GM12878 (cell line): ENCODE data around the gene ENDOU. TPM values are rescaled to one million over a fixed set of nuclear protein-coding genes. Genes with fewer than 3 reads are reported as not detected.
A peak's percentile ranks its signal among the peaks of the same experiment; 100 is the strongest.

Experiments used
- CHD4 ChIP-seq: fragments of 200-600 bp; sonication (generic); IDR thresholded peaks from 2 replicates; pipeline ENCODE4 v1.6.1; 2016; ENCODE audit warnings: mild to moderate bottlenecking
- CREB1 ChIP-seq: IDR thresholded peaks from 2 replicates; pipeline ENCODE4 v1.6.1; 2012; ENCODE audit warnings: low read depth, mild to moderate bottlenecking, inconsistent platforms
- CREM ChIP-seq: IDR thresholded peaks from 2 replicates; pipeline ENCODE4 v1.6.1; 2014; ENCODE audit warnings: antibody characterized with exemption, low read depth
- FOS ChIP-seq: IDR thresholded peaks from 3 replicates; pipeline ENCODE4 v1.6.1; 2011; ENCODE audit warnings: borderline replicate concordance; ENCODE audit not compliant: insufficient read length; ENCODE audit errors: extremely low read depth
- IKZF1 ChIP-seq: fragments of 450-650 bp; conservative IDR thresholded peaks from 2 replicates; pipeline ENCODE4 v1.6.1; 2017; ENCODE audit warnings: antibody characterized with exemption, mild to moderate bottlenecking
- IRF5 ChIP-seq: fragments of 450-650 bp; IDR thresholded peaks from 2 replicates; pipeline ENCODE4 v1.6.1; 2017; ENCODE audit warnings: borderline replicate concordance
- KAT2A ChIP-seq: conservative IDR thresholded peaks from 2 replicates; pipeline ENCODE4 v1.6.1; 2011; ENCODE audit warnings: low read depth, low read length; ENCODE audit not compliant: control insufficient read depth
- LARP7 ChIP-seq: fragments of 450-650 bp; IDR thresholded peaks from 2 replicates; pipeline ENCODE4 v1.6.1; 2017; ENCODE audit warnings: mild to moderate bottlenecking
- MYC ChIP-seq: IDR thresholded peaks from 2 replicates; pipeline ENCODE4 v1.6.1; 2011; ENCODE audit warnings: mild to moderate bottlenecking, low read length, moderate library complexity, inconsistent platforms; ENCODE audit not compliant: insufficient read depth, insufficient replicate concordance, insufficient read length, severe bottlenecking
- NBN ChIP-seq: fragments of 450-650 bp; IDR thresholded peaks from 2 replicates; pipeline ENCODE4 v1.6.1; 2016
- NRF1 ChIP-seq: conservative IDR thresholded peaks from 2 replicates; pipeline ENCODE4 v1.6.1; 2011; ENCODE audit warnings: mild to moderate bottlenecking, low read depth, low read length, improper control_type of control experiment
- POLR2A ChIP-seq: IDR thresholded peaks from 2 replicates; pipeline ENCODE4 v1.6.1; 2011; ENCODE audit warnings: low read depth, mild to moderate bottlenecking, low read length
- POLR2AphosphoS5 ChIP-seq: IDR thresholded peaks from 2 replicates; pipeline ENCODE4 v1.6.1; 2011; ENCODE audit warnings: mild to moderate bottlenecking, low read length, inconsistent platforms
- RBBP5 ChIP-seq: fragments of 200-600 bp; sonication (generic); conservative IDR thresholded peaks from 2 replicates; pipeline ENCODE4 v1.6.1; 2016
- RUNX3 ChIP-seq: IDR thresholded peaks from 2 replicates; pipeline ENCODE4 v1.6.1; 2012; ENCODE audit warnings: low read length, inconsistent platforms
- SIN3A ChIP-seq: IDR thresholded peaks from 2 replicates; pipeline ENCODE4 v1.6.1; 2012; ENCODE audit warnings: low read depth, low read length, improper control_type of control experiment
- SMAD1 ChIP-seq: fragments of 450-650 bp; IDR thresholded peaks from 2 replicates; pipeline ENCODE4 v1.6.1; 2018; ENCODE audit warnings: mild to moderate bottlenecking, low read depth; ENCODE audit not compliant: partially characterized antibody
- SMC3 ChIP-seq: IDR thresholded peaks from 2 replicates; pipeline ENCODE4 v1.6.1; 2011; ENCODE audit warnings: low read length, improper control_type of control experiment, borderline replicate concordance
- SRF ChIP-seq, 2 experiments: IDR thresholded peaks; 2 replicates each; pipeline ENCODE4 v1.6.1; 2011; ENCODE audit warnings: low read depth in 2 of 2, low read length in 2 of 2, mild to moderate bottlenecking in 1 of 2, moderate library complexity in 1 of 2
- TARDBP ChIP-seq: IDR thresholded peaks from 2 replicates; pipeline ENCODE4 v1.6.1; 2016; ENCODE audit warnings: borderline replicate concordance
- ZNF207 ChIP-seq: fragments of 450-650 bp; IDR thresholded peaks from 2 replicates; pipeline ENCODE4 v1.6.1; 2014; ENCODE audit warnings: antibody characterized with exemption, mild to moderate bottlenecking, borderline replicate concordance
- ZNF384 ChIP-seq: IDR thresholded peaks from 2 replicates; pipeline ENCODE4 v1.6.1; 2012; ENCODE audit warnings: low read depth, mild to moderate bottlenecking, low read length, improper control_type of control experiment, borderline replicate concordance
- ZZZ3 ChIP-seq: IDR thresholded peaks from 2 replicates; pipeline ENCODE4 v1.6.1; 2011; ENCODE audit warnings: low read depth; ENCODE audit not compliant: control insufficient read depth, insufficient read length
- polyA plus RNA-seq, 11 experiments: library from polyadenylated mRNA; depleted of rRNA in 4 of 11; unstranded in 6 of 11; stranded (reverse) in 5 of 11; fragments of >200 nt; fragmentation: Nextera tagmentation in 4 of 11; fragmentation: Illumina TruSeq in 1 of 11; extraction: Ambion mirVana in 4 of 11; extraction: Trizol in 1 of 11; gene quantifications; 1 replicate in 1 of 11; 2 replicates in 10 of 11; pipeline versions ENCODE4 v1.2.1 to v1.2.3, GENCODE V29; 2011 to 2016; ENCODE audit warnings: inconsistent platforms in 2 of 11, missing spikeins in 2 of 11, low read depth in 1 of 11
- total RNA-seq, 4 experiments: library from RNA; depleted of rRNA in 3 of 4; stranded (reverse); fragments of >200 nt in 3 of 4; fragmentation: Illumina TruSeq in 1 of 4; extraction: Trizol in 1 of 4; gene quantifications; 2 replicates each; pipeline versions ENCODE4 v1.2.1 to v1.2.3, GENCODE V29; 2013 to 2021

Gene ENDOU
- total and polyA plus RNA-seq, 10 of the 15 experiments (the other 5 are each of a cell fraction or from before 2014, with no cell fraction given), result 0.03 to 0.17 (median 0.10) TPM; not detected in 4

GRCh38 chr12:47705566-47706425 is 19.5 kb downstream of the ENDOU start, which contains the start of gene RPAP3 (continued):
- TF ChIP-seq POLR2AphosphoS5 (peak; percentile 83), CREM (peak; percentile 31; the same call in 1 of the 2 replicates), SMC3 (no peak), MYC (peak; percentile 36), KAT2A (no peak), ZNF384 (no peak), RBBP5 (no peak), IRF5 (peak; percentile 75), ZNF207 (peak; percentile 62; the same call in 1 of the 2 replicates), CHD4 (no peak), IKZF1 (peak; percentile 81), POLR2A (peak; percentile 98), FOS (no peak), ZZZ3 (no peak), CREB1 (peak; percentile 48; the same call in 1 of the 2 replicates), NBN (0 out of 2 replicates have a peak, but pooled peaks have one; percentile 36), SMAD1 (peak; percentile 19), TARDBP (no peak), LARP7 (peak; percentile 90), NRF1 (peak; percentile 47), SIN3A (no peak; the same call in 1 of the 2 replicates), RUNX3 (peak; percentile 63), SRF (IDR thresholded peaks at IDR 0.05; ENCODE audit: low read depth in 2 of 2, low read length in 2 of 2) (peak in 1 of 2 experiments; percentile 64; a peak in 1 of 4 replicates)
